ENCODE data around the gene KRT13. TPM values are rescaled to one million over a fixed set of nuclear protein-coding genes. Genes with fewer than 3 reads are reported as not detected.

The KRT13 gene
- total RNA-seq, 1 donor from 2014 or later: 1.9 TPM

DNA sequence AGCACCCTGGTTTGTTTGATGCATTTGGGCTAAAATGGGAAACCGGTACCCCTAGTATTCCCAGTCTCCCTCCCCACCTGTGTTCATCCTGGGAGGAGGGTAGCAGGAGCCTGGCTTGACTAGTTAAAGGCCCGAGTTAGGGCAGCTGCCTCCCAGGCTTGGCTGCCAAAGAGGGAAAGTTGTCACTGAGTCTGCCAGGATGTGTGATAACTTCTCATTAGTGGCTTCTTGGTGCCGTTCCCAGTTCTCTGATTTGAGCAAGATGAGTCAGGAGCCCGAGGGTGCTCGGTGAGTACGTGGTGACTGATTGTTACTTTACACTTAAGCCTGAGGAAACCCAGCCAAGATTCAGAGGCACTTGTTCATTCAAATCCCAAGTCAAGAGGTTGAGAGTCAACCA, 40.7 kb downstream of the KRT13 start:
- no peaks in the 10 kb centered on the region for H3K36me3 ChIP-seq
- H3K4me1 ChIP-seq: no peaks in the 10 kb centered on the region
- TF ChIP-seq, protein P1, sequence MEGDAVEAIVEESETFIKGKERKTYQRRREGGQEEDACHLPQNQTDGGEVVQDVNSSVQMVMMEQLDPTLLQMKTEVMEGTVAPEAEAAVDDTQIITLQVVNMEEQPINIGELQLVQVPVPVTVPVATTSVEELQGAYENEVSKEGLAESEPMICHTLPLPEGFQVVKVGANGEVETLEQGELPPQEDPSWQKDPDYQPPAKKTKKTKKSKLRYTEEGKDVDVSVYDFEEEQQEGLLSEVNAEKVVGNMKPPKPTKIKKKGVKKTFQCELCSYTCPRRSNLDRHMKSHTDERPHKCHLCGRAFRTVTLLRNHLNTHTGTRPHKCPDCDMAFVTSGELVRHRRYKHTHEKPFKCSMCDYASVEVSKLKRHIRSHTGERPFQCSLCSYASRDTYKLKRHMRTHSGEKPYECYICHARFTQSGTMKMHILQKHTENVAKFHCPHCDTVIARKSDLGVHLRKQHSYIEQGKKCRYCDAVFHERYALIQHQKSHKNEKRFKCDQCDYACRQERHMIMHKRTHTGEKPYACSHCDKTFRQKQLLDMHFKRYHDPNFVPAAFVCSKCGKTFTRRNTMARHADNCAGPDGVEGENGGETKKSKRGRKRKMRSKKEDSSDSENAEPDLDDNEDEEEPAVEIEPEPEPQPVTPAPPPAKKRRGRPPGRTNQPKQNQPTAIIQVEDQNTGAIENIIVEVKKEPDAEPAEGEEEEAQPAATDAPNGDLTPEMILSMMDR (IDR thresholded peaks at IDR 0.05): no peak
- no peak overlapping the region for H3K27ac ChIP-seq
- H3K27me3 ChIP-seq: no peaks in the 10 kb centered on the region
- intact Hi-C loops (cut with DNase I): no loop called here
- DNase-seq (ENCODE audit: low spot score in 2 of 2): no peak
- no peaks in the 10 kb centered on the region for H3K9me3 ChIP-seq
- H3K4me3 ChIP-seq: no peak overlapping the region

- TF ChIP-seq, protein P1 (IDR thresholded peaks at IDR 0.05): no peak
- Histone ChIP-seq H3K4me1 (no peaks in the 10 kb centered on the region), H3K27ac (no peak overlapping the region), H3K36me3 (no peaks in the 10 kb centered on the region), H3K27me3 (no peaks in the 10 kb centered on the region), H3K9me3 (no peaks in the 10 kb centered on the region), H3K4me3 (no peak overlapping the region)
- no peak for DNase-seq (ENCODE audit: low spot score in 2 of 2)
- intact Hi-C loops (cut with DNase I): no loop called here
Measured at GRCh38 chr17:41464173-41464572, 41.2 kb downstream of the KRT13 start.

DNA sequence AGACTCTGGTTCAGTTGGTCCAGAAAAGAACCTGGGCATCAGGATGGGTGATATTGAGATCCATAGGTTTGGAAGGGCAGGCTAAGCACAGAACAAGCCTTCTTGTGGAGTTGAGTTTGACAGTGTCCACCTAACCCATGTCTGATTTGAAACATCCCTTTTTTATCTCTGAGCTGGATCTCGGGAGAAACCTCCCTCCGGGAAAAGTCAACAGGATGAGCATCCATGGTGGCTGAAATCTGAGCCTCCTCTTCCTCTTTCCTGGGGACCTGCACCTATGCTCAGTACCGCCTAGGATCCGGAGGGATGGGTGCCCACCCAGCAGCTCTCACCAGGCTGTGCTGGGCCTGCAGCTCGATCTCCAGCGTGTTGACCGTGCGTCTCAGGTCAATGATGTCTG, 41.7 kb downstream of the KRT13 start:
- Histone ChIP-seq H3K4me3 (no peak overlapping the region), H3K36me3 (no peaks in the 10 kb centered on the region), H3K27ac (no peak overlapping the region), H3K9me3 (no peaks in the 10 kb centered on the region), H3K4me1 (no peaks in the 10 kb centered on the region), H3K27me3 (no peaks in the 10 kb centered on the region)
- DNase-seq (ENCODE audit: low spot score in 2 of 2): no peak
- TF ChIP-seq, protein P1 (IDR thresholded peaks at IDR 0.05): no peak
- intact Hi-C loops (cut with DNase I): no loop called here

DNA sequence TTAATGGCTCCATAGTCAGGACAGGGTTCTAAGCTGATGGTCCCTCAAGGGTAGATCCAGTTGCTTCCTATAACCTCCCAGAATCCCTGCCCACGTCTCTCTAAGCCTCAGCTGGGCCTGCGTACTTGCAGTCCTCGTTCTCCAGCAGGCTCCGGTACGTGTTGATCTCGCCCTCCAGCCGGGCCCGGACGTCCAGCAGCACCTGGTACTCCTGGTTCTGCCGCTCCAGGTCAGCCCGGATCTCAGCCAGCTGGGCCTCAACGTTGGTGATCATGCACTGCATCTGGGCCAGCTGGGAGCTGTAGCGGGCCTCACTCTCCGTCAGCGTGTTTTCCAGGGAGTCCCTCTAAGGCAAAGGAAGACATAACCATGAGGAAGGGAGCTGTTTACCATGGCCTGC, 42.7 kb downstream of the KRT13 start:
- TF ChIP-seq, protein P1 (IDR thresholded peaks at IDR 0.05): no peak

DNA sequence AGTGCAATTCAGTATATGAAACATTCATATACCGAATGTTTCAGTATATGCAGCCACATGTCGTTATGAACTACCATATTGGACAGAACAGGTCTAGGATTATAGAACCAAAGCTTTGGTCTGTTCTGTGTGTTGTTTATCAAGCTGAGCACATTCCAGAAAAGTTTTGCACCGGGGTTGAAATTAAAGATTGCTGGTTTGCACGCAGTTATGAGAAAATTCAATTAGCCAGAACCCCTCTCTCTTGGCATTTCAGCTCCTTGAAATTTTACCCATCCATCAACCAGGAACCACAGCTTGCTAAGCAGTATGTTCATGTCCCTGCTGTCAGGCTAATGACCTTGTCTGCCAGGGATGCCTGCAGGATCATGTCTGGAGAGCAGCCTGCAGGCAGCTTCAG, 47.7 kb downstream of the KRT13 start:
- intact Hi-C loops (cut with DNase I): no loop called here
- H3K27me3 ChIP-seq: no peaks in the 10 kb centered on the region

More for the DNA sequence above, 42.7 kb downstream of the KRT13 start:
- H3K27ac ChIP-seq: no peak overlapping the region
- no peak for DNase-seq (ENCODE audit: low spot score in 2 of 2)
- H3K36me3 ChIP-seq: no peaks in the 10 kb centered on the region
- intact Hi-C loops (cut with DNase I): no loop called here
- H3K27me3 ChIP-seq: no peaks in the 10 kb centered on the region
- H3K9me3 ChIP-seq: no peaks in the 10 kb centered on the region
- H3K4me3 ChIP-seq: no peak overlapping the region
- H3K4me1 ChIP-seq: no peaks in the 10 kb centered on the region

More for the DNA sequence above, 47.7 kb downstream of the KRT13 start:
- no peak overlapping the region for H3K27ac ChIP-seq
- no peak for DNase-seq (ENCODE audit: low spot score in 2 of 2)
- no peaks in the 10 kb centered on the region for H3K9me3 ChIP-seq
- H3K4me1 ChIP-seq: no peaks in the 10 kb centered on the region
- no peak overlapping the region for H3K4me3 ChIP-seq
- TF ChIP-seq, protein P1 (IDR thresholded peaks at IDR 0.05): no peak
- H3K36me3 ChIP-seq: no peaks in the 10 kb centered on the region
